NB4 (cell line): Measurements from ENCODE around the gene IL21.

Source experiments
- TF ChIP-seq, protein P1 (sequence below): IDR thresholded peaks from one replicate; pipeline ENCODE4 v1.5.1; 2012; ENCODE audit warnings: low read depth, low read length
- TF ChIP-seq, protein P2 (sequence below): IDR thresholded peaks from 2 replicates; pipeline ENCODE4 v1.6.1; 2011; ENCODE audit warnings: low read depth, low read length

DNA sequence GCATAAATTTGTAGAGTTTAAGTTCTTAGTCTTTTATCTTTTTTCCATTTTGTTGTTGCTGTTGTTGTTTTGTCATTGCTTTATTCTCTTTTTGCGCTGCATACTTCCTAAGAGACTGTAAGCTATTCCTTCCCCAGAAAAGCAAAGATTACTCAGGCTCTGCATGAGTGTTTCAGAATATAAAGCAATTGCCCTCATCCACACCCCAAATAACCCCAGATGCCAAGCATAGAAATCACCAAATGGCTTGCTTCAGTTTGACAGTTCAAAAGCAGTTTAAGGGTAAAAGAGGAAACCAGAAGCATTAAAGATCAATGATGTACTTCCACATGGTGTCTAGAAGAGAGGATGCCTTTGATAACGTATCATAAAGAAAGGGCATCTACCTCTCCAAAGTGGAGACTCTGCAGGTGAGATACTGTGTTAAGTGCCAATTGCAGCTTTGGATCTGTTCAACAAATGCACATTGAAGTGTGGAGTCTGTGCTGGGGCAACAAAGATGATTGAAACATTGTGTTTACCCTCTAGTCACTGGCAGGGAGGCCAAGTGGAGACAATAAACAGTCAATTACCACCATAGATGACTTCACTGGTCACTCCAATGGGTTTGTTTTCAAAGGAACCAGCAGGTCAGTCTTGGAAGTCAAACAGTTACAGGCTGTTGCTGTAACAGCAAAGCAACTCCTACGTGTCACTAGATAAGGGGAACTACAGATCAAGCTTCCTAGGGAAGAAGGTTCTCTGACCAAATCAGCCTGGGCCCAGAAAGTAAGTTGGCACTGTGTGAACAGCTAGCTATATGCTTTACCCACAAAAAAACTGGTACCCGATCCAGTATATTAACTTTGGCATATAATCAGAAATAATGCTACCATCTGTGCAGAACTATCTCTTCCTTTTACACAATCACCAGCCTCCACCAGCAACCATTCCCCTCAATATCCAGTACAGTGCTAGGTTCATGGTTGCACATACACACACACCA lies 40.6 kb upstream of the IL21 start:
- TF ChIP-seq, protein P1, sequence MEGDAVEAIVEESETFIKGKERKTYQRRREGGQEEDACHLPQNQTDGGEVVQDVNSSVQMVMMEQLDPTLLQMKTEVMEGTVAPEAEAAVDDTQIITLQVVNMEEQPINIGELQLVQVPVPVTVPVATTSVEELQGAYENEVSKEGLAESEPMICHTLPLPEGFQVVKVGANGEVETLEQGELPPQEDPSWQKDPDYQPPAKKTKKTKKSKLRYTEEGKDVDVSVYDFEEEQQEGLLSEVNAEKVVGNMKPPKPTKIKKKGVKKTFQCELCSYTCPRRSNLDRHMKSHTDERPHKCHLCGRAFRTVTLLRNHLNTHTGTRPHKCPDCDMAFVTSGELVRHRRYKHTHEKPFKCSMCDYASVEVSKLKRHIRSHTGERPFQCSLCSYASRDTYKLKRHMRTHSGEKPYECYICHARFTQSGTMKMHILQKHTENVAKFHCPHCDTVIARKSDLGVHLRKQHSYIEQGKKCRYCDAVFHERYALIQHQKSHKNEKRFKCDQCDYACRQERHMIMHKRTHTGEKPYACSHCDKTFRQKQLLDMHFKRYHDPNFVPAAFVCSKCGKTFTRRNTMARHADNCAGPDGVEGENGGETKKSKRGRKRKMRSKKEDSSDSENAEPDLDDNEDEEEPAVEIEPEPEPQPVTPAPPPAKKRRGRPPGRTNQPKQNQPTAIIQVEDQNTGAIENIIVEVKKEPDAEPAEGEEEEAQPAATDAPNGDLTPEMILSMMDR, result no peak
- TF ChIP-seq, protein P2, sequence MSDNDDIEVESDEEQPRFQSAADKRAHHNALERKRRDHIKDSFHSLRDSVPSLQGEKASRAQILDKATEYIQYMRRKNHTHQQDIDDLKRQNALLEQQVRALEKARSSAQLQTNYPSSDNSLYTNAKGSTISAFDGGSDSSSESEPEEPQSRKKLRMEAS, result no peak
